ENCODE measurements around the gene DNAJC5. TPM values are rescaled to one million over a fixed set of nuclear protein-coding genes. Genes with fewer than 3 reads are reported as not detected.

The DNAJC5 gene
- total and polyA plus RNA-seq, 2 donors (not counting 1 experiment from before 2014, with no cell fraction given): 12.2 to 33.3 TPM

- Mint-ChIP-seq H3K27me3 (no peaks in the 10 kb centered on the region), H3K4me1 (no peaks in the 10 kb centered on the region), H3K9me3 (ENCODE audit: insufficient read depth) (no peaks in the 10 kb centered on the region), H3K4me3 (no peak overlapping the region), H3K27ac (no peak overlapping the region)
- TF ChIP-seq, protein P1, sequence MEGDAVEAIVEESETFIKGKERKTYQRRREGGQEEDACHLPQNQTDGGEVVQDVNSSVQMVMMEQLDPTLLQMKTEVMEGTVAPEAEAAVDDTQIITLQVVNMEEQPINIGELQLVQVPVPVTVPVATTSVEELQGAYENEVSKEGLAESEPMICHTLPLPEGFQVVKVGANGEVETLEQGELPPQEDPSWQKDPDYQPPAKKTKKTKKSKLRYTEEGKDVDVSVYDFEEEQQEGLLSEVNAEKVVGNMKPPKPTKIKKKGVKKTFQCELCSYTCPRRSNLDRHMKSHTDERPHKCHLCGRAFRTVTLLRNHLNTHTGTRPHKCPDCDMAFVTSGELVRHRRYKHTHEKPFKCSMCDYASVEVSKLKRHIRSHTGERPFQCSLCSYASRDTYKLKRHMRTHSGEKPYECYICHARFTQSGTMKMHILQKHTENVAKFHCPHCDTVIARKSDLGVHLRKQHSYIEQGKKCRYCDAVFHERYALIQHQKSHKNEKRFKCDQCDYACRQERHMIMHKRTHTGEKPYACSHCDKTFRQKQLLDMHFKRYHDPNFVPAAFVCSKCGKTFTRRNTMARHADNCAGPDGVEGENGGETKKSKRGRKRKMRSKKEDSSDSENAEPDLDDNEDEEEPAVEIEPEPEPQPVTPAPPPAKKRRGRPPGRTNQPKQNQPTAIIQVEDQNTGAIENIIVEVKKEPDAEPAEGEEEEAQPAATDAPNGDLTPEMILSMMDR (IDR thresholded peaks at IDR 0.05): no peak
- no peak for TF ChIP-seq EZH2 (IDR thresholded peaks at IDR 0.05; ENCODE audit: borderline replicate concordance, insufficient read depth, low read depth, low read length, poor library complexity, severe bottlenecking)
- H4K20me1 ChIP-seq (ENCODE audit: control insufficient read depth, insufficient read depth, low read length, poor library complexity, severe bottlenecking): peaks cover 59% of the 10 kb centered on the region
- intact Hi-C loops (cut with micrococcal nuclease): no loop called here
- peaks cover 11 to 59% of the 10 kb centered on the region in 2 experiments for H3K36me3 ChIP-seq (replicated peaks in 1 of 2; ENCODE audit: control extremely low read depth in 1 of 2, control insufficient read depth in 1 of 2, extremely low read depth in 1 of 2, insufficient read depth in 2 of 2, low read length in 1 of 2)
- H3K79me2 ChIP-seq (ENCODE audit: control insufficient read depth, insufficient read depth, low read length): peaks cover 40% of the 10 kb centered on the region
- no peak overlapping the region for H3K9ac ChIP-seq (ENCODE audit: low read length)
- H3K4me1 ChIP-seq (ENCODE audit: control insufficient read depth in 2 of 2, insufficient read depth in 2 of 2, low read length in 2 of 2): no peaks in the 10 kb centered on the region
- H2AFZ ChIP-seq (ENCODE audit: insufficient read depth, low read depth, low read length, poor library complexity, severe bottlenecking): no peak overlapping the region
- H3K27ac ChIP-seq (ENCODE audit: low read length in 2 of 2): no peak overlapping the region
- H3K27me3 ChIP-seq (replicated peaks in 1 of 4; ENCODE audit: control extremely low read depth in 1 of 4, control insufficient read depth in 3 of 4, insufficient read depth in 4 of 4, low read length in 3 of 4): no peaks in the 10 kb centered on the region
- DNase-seq: no peak
- H3K4me3 ChIP-seq (ENCODE audit: control extremely low read depth in 1 of 5, extremely low read depth in 1 of 5, insufficient read depth in 1 of 5, low read depth in 2 of 5, low read length in 4 of 5): no peak overlapping the region
- ChIA-PET POLR2A (no interaction called here), CTCF (no interaction called here)
- H3K4me2 ChIP-seq (replicated peaks; ENCODE audit: low read depth, low read length, poor library complexity, severe bottlenecking): no peak overlapping the region
- H3K9me3 ChIP-seq (ENCODE audit: control extremely low read depth in 1 of 3, control insufficient read depth in 2 of 3, insufficient read depth in 1 of 3, low read length in 2 of 3): no peaks in the 10 kb centered on the region
- no peak for ATAC-seq (ENCODE audit: low read depth)
- WGBS (ENCODE audit: insufficient coverage): 96% methylated on average over 11 of the region's 14 CpGs
Observed at GRCh38 chr20:63886054-63886419, 8.9 kb upstream of the DNAJC5 start.

DNA sequence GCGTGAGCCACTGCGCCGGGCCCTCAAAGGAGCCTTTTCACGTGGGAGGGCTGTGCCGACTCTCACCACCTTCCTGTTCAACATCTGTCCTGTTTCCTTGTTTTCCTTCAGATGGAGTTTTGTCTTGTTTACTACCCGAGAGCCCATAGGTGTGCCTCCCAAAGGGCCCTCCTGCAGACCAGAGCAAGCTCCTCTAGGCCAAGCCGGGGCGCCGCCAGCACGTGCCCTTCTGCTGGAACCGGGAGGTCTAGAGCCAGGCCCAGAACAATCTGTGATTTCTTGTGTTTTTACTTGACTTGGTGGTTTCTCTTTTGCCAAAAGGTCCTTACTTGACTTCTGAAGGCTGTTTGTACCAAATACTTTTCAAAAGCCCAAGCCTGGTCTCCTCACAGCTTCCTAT, 8.0 kb upstream of the DNAJC5 start:
- H3K79me2 ChIP-seq (ENCODE audit: control insufficient read depth, insufficient read depth, low read length): peaks cover 37% of the 10 kb centered on the region
- no peak overlapping the region for H3K4me2 ChIP-seq (replicated peaks; ENCODE audit: low read depth, low read length, poor library complexity, severe bottlenecking)
- no peak for ATAC-seq (ENCODE audit: low read depth)
- WGBS (ENCODE audit: insufficient coverage): 98% methylated on average over 11 of the region's 11 CpGs
- peaks cover 50% of the 10 kb centered on the region for H4K20me1 ChIP-seq (ENCODE audit: control insufficient read depth, insufficient read depth, low read length, poor library complexity, severe bottlenecking)
- no peak overlapping the region for H3K27ac ChIP-seq (ENCODE audit: low read length in 2 of 2)
- DNase-seq: no peak
- H3K9me3 Mint-ChIP-seq (ENCODE audit: insufficient read depth): no peaks in the 10 kb centered on the region
- ChIA-PET CTCF (no interaction called here), POLR2A (no interaction called here)
- H3K27ac Mint-ChIP-seq: no peak overlapping the region
- H3K36me3 ChIP-seq (replicated peaks in 1 of 2; ENCODE audit: control extremely low read depth in 1 of 2, control insufficient read depth in 1 of 2, extremely low read depth in 1 of 2, insufficient read depth in 2 of 2, low read length in 1 of 2): peaks cover 11 to 56% of the 10 kb centered on the region in 2 experiments
- no peaks in the 10 kb centered on the region for H3K27me3 Mint-ChIP-seq
- no peaks in the 10 kb centered on the region for H3K4me1 ChIP-seq (ENCODE audit: control insufficient read depth in 2 of 2, insufficient read depth in 2 of 2, low read length in 2 of 2)
- no peak overlapping the region for H3K9ac ChIP-seq (ENCODE audit: low read length)
- no peak overlapping the region for H2AFZ ChIP-seq (ENCODE audit: insufficient read depth, low read depth, low read length, poor library complexity, severe bottlenecking)
- intact Hi-C loops (cut with micrococcal nuclease): no loop called here
- no peak for TF ChIP-seq EZH2 (IDR thresholded peaks at IDR 0.05; ENCODE audit: borderline replicate concordance, insufficient read depth, low read depth, low read length, poor library complexity, severe bottlenecking)
- TF ChIP-seq, protein P1 (IDR thresholded peaks at IDR 0.05): no peak
- no peak overlapping the region for H3K4me3 Mint-ChIP-seq
- H3K27me3 ChIP-seq (replicated peaks in 1 of 4; ENCODE audit: control extremely low read depth in 1 of 4, control insufficient read depth in 3 of 4, insufficient read depth in 4 of 4, low read length in 3 of 4): no peaks in the 10 kb centered on the region
- no peaks in the 10 kb centered on the region for H3K9me3 ChIP-seq (ENCODE audit: control extremely low read depth in 1 of 3, control insufficient read depth in 2 of 3, insufficient read depth in 1 of 3, low read length in 2 of 3)
- no peak overlapping the region for H3K4me3 ChIP-seq (ENCODE audit: control extremely low read depth in 1 of 5, extremely low read depth in 1 of 5, insufficient read depth in 1 of 5, low read depth in 2 of 5, low read length in 4 of 5)
- H3K4me1 Mint-ChIP-seq: no peaks in the 10 kb centered on the region

All from B cell (primary cell).